OCI-LY7 (cell line): ENCODE measurements around the gene ZNF500. TPM values are rescaled to one million over a fixed set of nuclear protein-coding genes. Genes with fewer than 3 reads are reported as not detected.

Experiments
- BruUV-seq: library from RNA; stranded (reverse); fragments of 400-500 nt; replicated peaks from 2 replicates; lab custom pipeline; 2021; lab: Mats Ljungman, UMichigan
- CTCF ChIA-PET: fragments of 300-600 bp; sonication (Branson Sonifier 250); formaldehyde crosslinking; loops from one replicate; lab custom pipeline; 2022; ENCODE audit warnings: antibody characterized with exemption; ENCODE audit not compliant: unreplicated experiment; lab: Charles Lee
- POLR2A ChIA-PET: fragments of 300-600 bp; sonication (Branson Sonifier 250); formaldehyde crosslinking; loops from one replicate; lab custom pipeline; 2022; ENCODE audit warnings: antibody characterized with exemption; lab: Charles Lee
- DNase-seq: peaks from one replicate; pipeline ENCODE4 v3.0.0-alpha.2; 2015; ENCODE audit warnings: low spot score
- H2AFZ ChIP-seq: fragments of 200-600 bp; sonication (generic), shearing (Covaris generic); 2 replicates; pipeline ENCODE4 v1.6.1; 2014; ENCODE audit warnings: mild to moderate bottlenecking, antibody characterized with exemption, low read length, moderate library complexity
- H3K27ac ChIP-seq: fragments of 200-600 bp; sonication (generic); 2 replicates; pipeline ENCODE4 v1.5.1; 2014; ENCODE audit warnings: mixed run types, low read depth, mild to moderate bottlenecking, moderate library complexity, low read length, inconsistent platforms; ENCODE audit not compliant: poor library complexity, severe bottlenecking
- H3K36me3 ChIP-seq: fragments of 200-600 bp; sonication (generic); 2 replicates; pipeline ENCODE4 v1.6.1; 2014; ENCODE audit warnings: mild to moderate bottlenecking, antibody characterized with exemption, low read length, moderate library complexity, mixed read lengths; ENCODE audit not compliant: insufficient read depth
- H3K4me1 ChIP-seq: fragments of 200-600 bp; sonication (generic); 2 replicates; pipeline ENCODE4 v1.5.1; 2014; ENCODE audit warnings: mild to moderate bottlenecking, low read length; ENCODE audit not compliant: insufficient read depth, poor library complexity, severe bottlenecking
- H3K4me2 ChIP-seq: fragments of 200-600 bp; sonication (generic); 2 replicates; pipeline ENCODE4 v1.6.1; 2014; ENCODE audit warnings: mild to moderate bottlenecking, low read length
- H3K4me3 ChIP-seq: fragments of 200-600 bp; sonication (generic); 2 replicates; pipeline ENCODE4 v1.5.1; 2014; ENCODE audit warnings: mild to moderate bottlenecking, low read depth, low read length; ENCODE audit not compliant: poor library complexity, severe bottlenecking
- H3K79me2 ChIP-seq: fragments of 200-600 bp; sonication (generic); 2 replicates; pipeline ENCODE4 v1.6.1; 2016; ENCODE audit warnings: low read depth, mild to moderate bottlenecking, low read length, moderate library complexity, mixed read lengths; ENCODE audit not compliant: insufficient read depth
- H3K9me2 ChIP-seq: fragments of 200-600 bp; sonication (generic); 2 replicates; pipeline ENCODE4 v1.6.1; 2016; ENCODE audit warnings: mild to moderate bottlenecking, low read length, mixed read lengths; ENCODE audit not compliant: insufficient read depth
- H3K9me3 ChIP-seq: fragments of 200-600 bp; sonication (generic); 2 replicates; pipeline ENCODE4 v1.6.1; 2014; ENCODE audit warnings: mild to moderate bottlenecking, mixed run types, low read length, mixed read lengths
- H4K20me1 ChIP-seq: fragments of 200-600 bp; sonication (generic); 2 replicates; pipeline ENCODE4 v1.6.1; 2014; ENCODE audit warnings: mild to moderate bottlenecking, antibody characterized with exemption, low read length, moderate library complexity, mixed read lengths; ENCODE audit not compliant: insufficient read depth
- EZH2phosphoT487 ChIP-seq: fragments of 200-600 bp; sonication (generic); IDR thresholded peaks from 2 replicates; pipeline ENCODE4 v1.6.1; 2018; ENCODE audit warnings: low read depth, borderline replicate concordance, mild to moderate bottlenecking, mixed run types, antibody characterized with exemption, low read length, moderate library complexity, mixed read lengths
- intact Hi-C: fragments of 100-400 bp; cut with micrococcal nuclease; formaldehyde crosslinking; loops from one replicate; pipeline ENCODE4 v1.10.0; 2022; ENCODE audit not compliant: unreplicated experiment
- total RNA-seq, 2 experiments: library from RNA; depleted of rRNA in 1 of 2; stranded (reverse); fragments of >200 nt in 1 of 2; shearing (Covaris generic) in 1 of 2; gene quantifications; 2 replicates each; pipeline ENCODE4 v1.2.3, GENCODE V29; 2014 to 2022
- TF ChIP-seq, protein P1 (sequence below): fragments of 200-600 bp; sonication (generic); conservative IDR thresholded peaks from 2 replicates; pipeline ENCODE4 v1.5.1; 2014; ENCODE audit warnings: mild to moderate bottlenecking, antibody characterized with exemption, low read length, moderate library complexity, mixed read lengths

The ZNF500 gene
- total RNA-seq, 2 experiments from 2014 or later = 16.1 to 23.9 TPM

DNA sequence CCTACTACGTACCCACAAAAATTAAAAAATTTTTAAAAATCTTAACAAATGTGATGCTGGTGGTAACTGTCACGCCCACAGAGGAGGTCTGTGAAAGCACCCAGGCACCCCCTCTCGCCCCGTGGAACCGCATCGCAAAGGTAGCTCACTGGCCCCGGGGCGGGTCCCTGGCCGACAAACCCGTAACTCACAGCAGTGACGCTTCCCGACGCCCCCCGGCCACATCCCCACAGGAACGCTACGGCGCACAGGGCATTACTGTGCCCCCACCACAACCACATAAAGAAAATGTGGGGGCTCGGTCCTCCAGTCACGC, 33.3 kb downstream of the ZNF500 start:
- Histone ChIP-seq H3K36me3 (peaks cover 10% of the 10 kb centered on the region; the same call in 1 of the 2 replicates), H2AFZ (peak overlapping the region; percentile 87), H3K79me2 (peaks cover 13% of the 10 kb centered on the region; the same call in 1 of the 2 replicates), H3K4me3 (peak overlapping the region; percentile 89), H3K9me2 (no peaks in the 10 kb centered on the region), H3K9me3 (no peaks in the 10 kb centered on the region), H3K27ac (peak overlapping the region; percentile 64), H3K4me1 (peaks cover 15% of the 10 kb centered on the region), H4K20me1 (no peaks in the 10 kb centered on the region), H3K4me2 (peak overlapping the region; percentile 94)
- no TSS peak for BruUV-seq
- no peak for DNase-seq
- intact Hi-C loops = loop anchor here (2.0 kb wide), 3 partner anchors 41 to 113 kb away; partner anchors contain the start of genes GLYR1, NUDT16L1, ROGDI and UBN1
- TF ChIP-seq, protein P1, sequence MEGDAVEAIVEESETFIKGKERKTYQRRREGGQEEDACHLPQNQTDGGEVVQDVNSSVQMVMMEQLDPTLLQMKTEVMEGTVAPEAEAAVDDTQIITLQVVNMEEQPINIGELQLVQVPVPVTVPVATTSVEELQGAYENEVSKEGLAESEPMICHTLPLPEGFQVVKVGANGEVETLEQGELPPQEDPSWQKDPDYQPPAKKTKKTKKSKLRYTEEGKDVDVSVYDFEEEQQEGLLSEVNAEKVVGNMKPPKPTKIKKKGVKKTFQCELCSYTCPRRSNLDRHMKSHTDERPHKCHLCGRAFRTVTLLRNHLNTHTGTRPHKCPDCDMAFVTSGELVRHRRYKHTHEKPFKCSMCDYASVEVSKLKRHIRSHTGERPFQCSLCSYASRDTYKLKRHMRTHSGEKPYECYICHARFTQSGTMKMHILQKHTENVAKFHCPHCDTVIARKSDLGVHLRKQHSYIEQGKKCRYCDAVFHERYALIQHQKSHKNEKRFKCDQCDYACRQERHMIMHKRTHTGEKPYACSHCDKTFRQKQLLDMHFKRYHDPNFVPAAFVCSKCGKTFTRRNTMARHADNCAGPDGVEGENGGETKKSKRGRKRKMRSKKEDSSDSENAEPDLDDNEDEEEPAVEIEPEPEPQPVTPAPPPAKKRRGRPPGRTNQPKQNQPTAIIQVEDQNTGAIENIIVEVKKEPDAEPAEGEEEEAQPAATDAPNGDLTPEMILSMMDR = no peak
- no peak for TF ChIP-seq EZH2phosphoT487
- CTCF ChIA-PET = interaction anchor here (0.5 kb wide), 1 partner anchor 122 kb away, joined by 3 read pairs; no protein-coding TSS in a partner anchor
- POLR2A ChIA-PET = interaction anchor here (0.6 to 3.6 kb wide), 3 partner anchors 27 to 1974 kb away, joined by 3 to 23 read pairs (median 4); partner anchors contain the start of gene ZNF500

DNA sequence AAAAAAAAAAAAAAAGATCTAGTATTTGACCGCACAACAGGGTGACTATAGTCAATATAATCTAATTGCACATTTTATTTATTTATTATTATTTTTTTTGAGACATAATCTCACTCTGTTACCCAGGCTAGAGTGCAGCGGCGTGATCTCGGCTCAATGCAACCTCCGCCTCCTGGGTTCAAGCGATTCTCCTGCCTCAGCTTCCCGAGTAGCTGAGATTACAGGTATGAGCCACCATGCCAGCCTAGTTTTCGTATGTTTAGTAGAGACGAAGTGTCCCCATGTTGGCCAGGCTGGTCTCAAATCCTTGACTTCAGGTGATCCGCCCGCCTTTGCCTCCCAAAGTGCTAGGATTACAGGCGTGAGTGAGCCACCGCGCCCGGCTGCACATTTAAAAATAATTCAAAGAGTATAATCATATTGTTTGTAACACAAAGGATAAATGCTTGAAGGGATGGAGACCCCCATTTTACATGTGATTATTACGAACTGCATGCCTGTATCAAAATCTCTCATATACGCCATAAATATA, 33.7 kb downstream of the ZNF500 start:
- Histone ChIP-seq H3K36me3 (peaks cover 10% of the 10 kb centered on the region; the same call in 1 of the 2 replicates), H3K9me2 (no peaks in the 10 kb centered on the region), H4K20me1 (no peaks in the 10 kb centered on the region), H3K27ac (peak overlapping the region; percentile 64), H3K4me2 (peak overlapping the region; percentile 94), H3K79me2 (peaks cover 13% of the 10 kb centered on the region; the same call in 1 of the 2 replicates), H3K4me3 (peak overlapping the region; percentile 89), H3K4me1 (peaks cover 15% of the 10 kb centered on the region), H3K9me3 (no peaks in the 10 kb centered on the region), H2AFZ (peak overlapping the region; percentile 87)
- BruUV-seq = no TSS peak
- TF ChIP-seq, protein P1 = no peak
- TF ChIP-seq EZH2phosphoT487 = no peak
- POLR2A ChIA-PET = interaction anchor here (0.6 to 3.6 kb wide), 2 partner anchors 35 to 1973 kb away, joined by 3 to 23 read pairs; partner anchors contain the start of gene ZNF500
- no peak for DNase-seq
- intact Hi-C loops = no loop called here
- CTCF ChIA-PET = no interaction called here

DNA sequence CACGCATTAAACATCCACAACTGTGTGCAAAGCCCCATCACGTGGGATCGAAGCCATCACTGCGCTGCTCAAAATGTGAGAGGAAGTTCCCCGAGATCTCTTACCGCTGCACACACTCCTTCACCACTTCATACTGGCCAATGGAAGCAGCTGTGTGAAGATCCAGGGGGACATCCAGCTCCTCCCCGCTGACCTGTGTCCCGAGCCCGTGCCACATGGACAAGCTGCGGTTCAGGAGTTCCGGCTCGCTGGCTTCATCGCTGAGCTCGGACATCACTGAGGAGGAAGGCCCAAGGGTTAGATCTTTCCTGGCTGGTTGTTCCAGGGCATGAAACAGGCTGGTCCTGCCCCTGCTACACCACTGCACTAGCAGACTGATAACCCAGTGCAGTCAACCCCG, 37.1 kb downstream of the ZNF500 start:
- H3K4me1 ChIP-seq = peaks cover 9% of the 10 kb centered on the region
- peaks cover 19% of the 10 kb centered on the region; the same call in 1 of the 2 replicates for H3K36me3 ChIP-seq
- H3K27ac ChIP-seq = no peak overlapping the region
- no peaks in the 10 kb centered on the region for H3K9me3 ChIP-seq
- CTCF ChIA-PET = no interaction called here
- intact Hi-C loops = no loop called here
- no peaks in the 10 kb centered on the region for H3K9me2 ChIP-seq
- H3K4me2 ChIP-seq = no peak overlapping the region
- H2AFZ ChIP-seq = no peak overlapping the region
- TF ChIP-seq EZH2phosphoT487 = no peak
- TF ChIP-seq, protein P1 = no peak
- no peak overlapping the region for H3K4me3 ChIP-seq
- BruUV-seq = no TSS peak
- no peaks in the 10 kb centered on the region for H4K20me1 ChIP-seq
- H3K79me2 ChIP-seq = peaks cover 13% of the 10 kb centered on the region; the same call in 1 of the 2 replicates
- no peak for DNase-seq
- POLR2A ChIA-PET = interaction anchor here (0.6 kb wide), 1 partner anchor 199 kb away, joined by 4 read pairs; no protein-coding TSS in a partner anchor
